Naive thymus-derived CD4-positive, alpha-beta T cell (primary cell): ENCODE data around the gene WNT5B. TPM values are rescaled to one million over a fixed set of nuclear protein-coding genes. Genes with fewer than 3 reads are reported as not detected.
A peak's percentile ranks its signal among the peaks of the same experiment; 100 is the strongest.

Experiments used
- ATAC-seq: fragments of 150-1000 bp; cut with Tn5 transposase; 2 replicates; pipeline ENCODE4 v1.10.0; 2021; ENCODE audit warnings: mild to moderate bottlenecking, moderate library complexity
- CTCF ChIA-PET: fragments of 350-600 bp; sonication (Branson Sonifier 250); formaldehyde crosslinking; loops from one replicate; lab custom pipeline; 2021; ENCODE audit warnings: antibody characterized with exemption; lab: Charles Lee
- POLR2A ChIA-PET: fragments of 350-600 bp; sonication (Branson Sonifier 250); formaldehyde crosslinking; loops from one replicate; lab custom pipeline; 2021; ENCODE audit warnings: antibody characterized with exemption, inconsistent platforms; lab: Charles Lee
- DNase-seq, 9 donors: peaks; one replicate each; pipeline versions ENCODE4 v3.0.0 to v3.0.0-alpha.2; 2020 to 2022; ENCODE audit warnings: mixed read lengths in 1 of 9
- H3K27ac ChIP-seq: one replicate; pipeline ENCODE4 v1.7.0; 2013; ENCODE audit warnings: mild to moderate bottlenecking, low read depth, low read length, moderate library complexity
- H3K27me3 ChIP-seq, 2 donors: one replicate each; pipeline ENCODE4 v1.7.0; 2013; ENCODE audit warnings: low read length in 2 of 2, mild to moderate bottlenecking in 2 of 2, moderate library complexity in 2 of 2; ENCODE audit not compliant: control insufficient read depth in 2 of 2, insufficient read depth in 2 of 2
- H3K36me3 ChIP-seq, 3 experiments: 1 replicate in 2 of 3; 2 replicates in 1 of 3; pipeline ENCODE4 v1.7.0; 2013; ENCODE audit warnings: low read length in 3 of 3, mild to moderate bottlenecking in 3 of 3, moderate library complexity in 1 of 3; ENCODE audit not compliant: insufficient read depth in 3 of 3, control insufficient read depth in 2 of 3
- H3K4me1 ChIP-seq, 2 donors: one replicate each; pipeline ENCODE4 v1.7.0; 2013; ENCODE audit warnings: low read length in 2 of 2, mild to moderate bottlenecking in 2 of 2, moderate library complexity in 1 of 2; ENCODE audit not compliant: control insufficient read depth in 2 of 2, insufficient read depth in 2 of 2
- H3K4me3 ChIP-seq: 2 replicates; pipeline ENCODE4 v1.7.0; 2013; ENCODE audit warnings: mild to moderate bottlenecking, low read length
- H3K9me3 ChIP-seq, 3 experiments: 1 replicate in 2 of 3; 2 replicates in 1 of 3; pipeline ENCODE4 v1.7.0; 2013; ENCODE audit warnings: low read length in 3 of 3; ENCODE audit not compliant: control insufficient read depth in 2 of 3
- H3K27ac Mint-ChIP-seq, 9 donors: one replicate each; pipeline ENCODE4 v1.8.0; 2020 to 2022; ENCODE audit warnings: mixed read lengths in 9 of 9, mild to moderate bottlenecking in 8 of 9, moderate library complexity in 5 of 9, inconsistent platforms in 2 of 9
- H3K27me3 Mint-ChIP-seq, 5 donors: one replicate each; pipeline ENCODE4 v1.8.0; 2021 to 2022; ENCODE audit warnings: mixed read lengths in 5 of 5, mild to moderate bottlenecking in 1 of 5
- H3K36me3 Mint-ChIP-seq, 5 donors: one replicate each; pipeline ENCODE4 v1.8.0; 2020 to 2022; ENCODE audit warnings: mixed read lengths in 5 of 5, mild to moderate bottlenecking in 3 of 5, inconsistent platforms in 1 of 5
- H3K4me1 Mint-ChIP-seq, 7 donors: one replicate each; pipeline ENCODE4 v1.8.0; 2020 to 2022; ENCODE audit warnings: mixed read lengths in 7 of 7, mild to moderate bottlenecking in 3 of 7, inconsistent platforms in 1 of 7
- H3K4me3 Mint-ChIP-seq, 10 donors: one replicate each; pipeline ENCODE4 v1.8.0; 2020 to 2022; ENCODE audit warnings: mild to moderate bottlenecking in 10 of 10, mixed read lengths in 10 of 10, moderate library complexity in 6 of 10, inconsistent platforms in 2 of 10
- H3K9me3 Mint-ChIP-seq, 11 donors: one replicate each; pipeline ENCODE4 v1.8.0; 2020 to 2022; ENCODE audit warnings: mixed read lengths in 11 of 11, mild to moderate bottlenecking in 4 of 11, inconsistent platforms in 1 of 11, moderate library complexity in 1 of 11
- intact Hi-C, 2 donors: fragments of 100-400 bp; cut with micrococcal nuclease; formaldehyde crosslinking; loops; one replicate each; pipeline ENCODE4 v1.15.1; 2023
- polyA plus RNA-seq, 2 donors: library from polyadenylated mRNA; unstranded; fragments of 300-500 nt; fragmentation: Illumina TruSeq; gene quantifications; one replicate each; pipeline ENCODE4 v1.2.3, GENCODE V29; 2021
- total RNA-seq, 6 experiments: library from RNA in 5 of 6; stranded (reverse) in 5 of 6; gene quantifications; 1 replicate in 5 of 6; 2 replicates in 1 of 6; pipeline ENCODE4 v1.2.3 and lab custom pipeline; 2021 to 2026

The WNT5B gene
- total and polyA plus RNA-seq, 7 experiments from 2014 or later: 0.29 to 0.92 (median 0.37) TPM; not detected in 4

GRCh38 chr12:1680804-1681492, 51.9 kb downstream of the WNT5B start:
- Histone ChIP-seq H3K4me1 (no peaks in the 10 kb centered on the region), H3K4me3 (no peak overlapping the region), H3K27me3 (no peaks in the 10 kb centered on the region), H3K9me3 (no peaks in the 10 kb centered on the region), H3K36me3 (no peaks in the 10 kb centered on the region), H3K27ac (no peak overlapping the region)
- no peak for ATAC-seq
- Mint-ChIP-seq H3K4me1 (no peaks in the 10 kb centered on the region), H3K4me3 (no peak overlapping the region), H3K27ac (no peak overlapping the region), H3K9me3 (no peaks in the 10 kb centered on the region), H3K36me3 (no peaks in the 10 kb centered on the region), H3K27me3 (peaks cover 0 to 33% (median 0%) of the 10 kb centered on the region in 5 donors)
- CTCF ChIA-PET: interaction anchor here (0.7 kb wide), 1 partner anchor 18 kb away, joined by 6 read pairs; no protein-coding TSS in a partner anchor
- DNase-seq: no peak
- intact Hi-C loops: no loop called here
- POLR2A ChIA-PET: interaction anchor here (0.6 kb wide), 1 partner anchor 14 kb away, joined by 4 read pairs; no protein-coding TSS in a partner anchor

GRCh38 chr12:1681493-1681807, 52.4 kb downstream of the WNT5B start:
- Mint-ChIP-seq H3K4me1 (no peaks in the 10 kb centered on the region), H3K9me3 (no peaks in the 10 kb centered on the region), H3K36me3 (no peaks in the 10 kb centered on the region), H3K27me3 (peaks cover 0 to 33% (median 0%) of the 10 kb centered on the region in 5 donors), H3K27ac (no peak overlapping the region), H3K4me3 (no peak overlapping the region)
- ATAC-seq (no peak), DNase-seq (no peak)
- no peak overlapping the region for H3K27ac ChIP-seq
- intact Hi-C loops: no loop called here
- H3K4me3 ChIP-seq: no peak overlapping the region
- H3K4me1 ChIP-seq: no peaks in the 10 kb centered on the region
- CTCF ChIA-PET: interaction anchor here (0.7 kb wide), 1 partner anchor 19 kb away, joined by 6 read pairs; no protein-coding TSS in a partner anchor
- H3K9me3 ChIP-seq: no peaks in the 10 kb centered on the region
- POLR2A ChIA-PET: no interaction called here
- H3K36me3 ChIP-seq: no peaks in the 10 kb centered on the region
- H3K27me3 ChIP-seq: no peaks in the 10 kb centered on the region

GRCh38 chr12:1688086-1688710, 59.2 kb downstream of the WNT5B start:
- Mint-ChIP-seq H3K27ac (peak overlapping the region in 6 of 9 donors; percentile 17 to 80 (median 56)), H3K9me3 (no peaks in the 10 kb centered on the region), H3K4me1 (peaks cover 17 to 42% (median 37%) of the 10 kb centered on the region in 7 donors), H3K4me3 (peak overlapping the region in 5 of 10 donors; percentile 7 to 71 (median 37)), H3K27me3 (peaks cover 0 to 27% (median 0%) of the 10 kb centered on the region in 5 donors), H3K36me3 (peaks cover 0 to 3% (median 0%) of the 10 kb centered on the region in 5 donors)
- Histone ChIP-seq H3K27ac (no peak overlapping the region), H3K4me1 (peaks cover 7 to 9% of the 10 kb centered on the region in 2 donors), H3K27me3 (no peaks in the 10 kb centered on the region), H3K4me3 (no peak overlapping the region), H3K36me3 (peaks cover 0 to 5% (median 0%) of the 10 kb centered on the region in 3 experiments), H3K9me3 (no peaks in the 10 kb centered on the region)
- DNase-seq (no peak), ATAC-seq (no peak)
- intact Hi-C loops: no loop called here
- CTCF ChIA-PET: interaction anchor here (0.7 to 1.5 kb wide), 5 partner anchors 19 to 103 kb away, joined by 3 to 4 read pairs (median 3); no protein-coding TSS in a partner anchor
- POLR2A ChIA-PET: interaction anchor here (1.1 to 3.3 kb wide), 4 partner anchors 11 to 26 kb away, joined by 3 to 16 read pairs (median 4); no protein-coding TSS in a partner anchor

DNA sequence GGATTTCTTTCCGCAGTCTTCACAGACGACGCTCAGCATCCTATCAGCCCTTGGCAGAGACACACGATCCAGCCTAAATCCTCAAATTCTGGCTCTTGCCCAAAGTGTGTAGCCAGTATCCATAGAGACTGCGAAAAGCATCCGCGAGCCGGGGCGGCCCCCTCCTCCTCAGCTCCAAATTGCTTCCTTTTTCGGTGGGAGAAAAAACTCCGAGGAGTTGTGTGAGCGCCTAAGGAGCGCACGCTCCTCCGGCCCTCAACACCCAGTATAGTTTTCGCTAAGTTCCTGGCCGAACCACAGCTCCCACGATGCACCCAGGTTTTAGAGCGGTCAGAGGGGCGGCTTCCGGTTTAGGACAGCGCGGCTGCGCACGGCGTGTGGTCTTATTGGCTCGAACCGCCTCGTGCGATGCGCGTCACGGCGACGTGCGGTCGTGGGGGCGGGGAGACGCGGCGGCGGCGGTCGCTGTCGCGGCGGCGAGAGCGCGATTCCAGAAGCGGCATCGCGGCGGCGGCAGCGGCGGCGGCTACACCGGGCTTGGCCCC, 61.6 kb downstream of the WNT5B start, which contains the start of gene ADIPOR2:
Gene ADIPOR2 (plus strand): TSS at position 493 of the 545 bp plus-strand sequence. CDS start 63,274 bp downstream, outside the sequence.
- H3K27ac Mint-ChIP-seq: peak within 1 kb of the TSS; percentile 96 to 100 (median 98)
- no peaks in the 10 kb centered on the region for H3K27me3 ChIP-seq
- peak within 1 kb of the TSS; percentile 91 for H3K27ac ChIP-seq
- peak; percentile 91 to 96 (median 95) for DNase-seq
- peak; percentile 99 for ATAC-seq
- H3K9me3 ChIP-seq: no peaks in the 10 kb centered on the region
- ChIA-PET POLR2A (interaction anchor here (0.7 to 3.3 kb wide), 9 partner anchors 20 to 313 kb away, joined by 3 to 16 read pairs (median 3); partner anchors contain the start of gene DCP1B), CTCF (interaction anchor here (1.0 to 1.6 kb wide), 2 partner anchors 29 to 37 kb away, joined by 3 to 4 read pairs; no protein-coding TSS in a partner anchor)
- H3K36me3 ChIP-seq: peaks cover 0 to 5% (median 0%) of the 10 kb centered on the region in 3 experiments
- H3K27me3 Mint-ChIP-seq: peaks cover 0 to 13% (median 0%) of the 10 kb centered on the region in 5 donors
- peaks cover 26 to 59% (median 52%) of the 10 kb centered on the region in 7 donors for H3K4me1 Mint-ChIP-seq
- peak within 1 kb of the TSS; percentile 94 to 99 (median 98) for H3K4me3 Mint-ChIP-seq
- intact Hi-C loops: loop anchor here (1.0 to 5.0 kb wide), 14 partner anchors 29 to 1303 kb away; partner anchors contain the start of genes DCP1B (in 2 of the 2), KDM5A (in 2 of the 2), CCDC77 (in 1 of the 2) and FBXL14 (in 1 of the 2)
- H3K36me3 Mint-ChIP-seq: peaks cover 0 to 4% (median 0%) of the 10 kb centered on the region in 5 donors
- peak within 1 kb of the TSS; percentile 76 for H3K4me3 ChIP-seq
- H3K9me3 Mint-ChIP-seq: no peaks in the 10 kb centered on the region
- H3K4me1 ChIP-seq: peaks cover 7 to 9% of the 10 kb centered on the region in 2 donors

- peak overlapping the region; percentile 91 for H3K27ac ChIP-seq
- DNase-seq (peak in 5 of 9 donors; percentile 16 to 30 (median 24)), ATAC-seq (no peak)
- ChIA-PET CTCF (interaction anchor here (1.6 kb wide), 1 partner anchor 38 kb away, joined by 3 read pairs; no protein-coding TSS in a partner anchor), POLR2A (interaction anchor here (0.7 to 3.3 kb wide), 11 partner anchors 17 to 313 kb away, joined by 3 to 16 read pairs (median 3); partner anchors contain the start of gene DCP1B)
- H3K9me3 ChIP-seq: no peaks in the 10 kb centered on the region
- Mint-ChIP-seq H3K9me3 (no peaks in the 10 kb centered on the region), H3K36me3 (peaks cover 0 to 6% (median 0%) of the 10 kb centered on the region in 5 donors), H3K4me3 (peak overlapping the region; percentile 94 to 99 (median 98)), H3K27me3 (peaks cover 0 to 10% (median 0%) of the 10 kb centered on the region in 5 donors), H3K27ac (peak overlapping the region; percentile 94 to 99 (median 97)), H3K4me1 (peaks cover 33 to 66% (median 59%) of the 10 kb centered on the region in 7 donors)
- peaks cover 7 to 9% of the 10 kb centered on the region in 2 donors for H3K4me1 ChIP-seq
- peak overlapping the region; percentile 76 for H3K4me3 ChIP-seq
- intact Hi-C loops: loop anchor here (1.0 to 5.0 kb wide), 8 partner anchors 36 to 1304 kb away; partner anchors contain the start of genes KDM5A (in 2 of the 2), CCDC77 (in 1 of the 2), DCP1B (in 1 of the 2) and FBXL14 (in 1 of the 2)
- peaks cover 0 to 5% (median 0%) of the 10 kb centered on the region in 3 experiments for H3K36me3 ChIP-seq
- no peaks in the 10 kb centered on the region for H3K27me3 ChIP-seq
Measured at GRCh38 chr12:1691123-1692007, 62.3 kb downstream of the WNT5B start.
